ENCODE data around the gene CSGALNACT2. TPM values are rescaled to one million over a fixed set of nuclear protein-coding genes. Genes with fewer than 3 reads are reported as not detected.

CSGALNACT2 gene
- polyA plus RNA-seq, 1 of the 3 experiments (the other 2 are of a cell fraction), result 11.5 TPM

- ChIA-PET CTCF (interaction anchor here (1.1 kb wide), 1 partner anchor 17 kb away, joined by 3 read pairs; no protein-coding TSS in a partner anchor), POLR2A (no interaction called here)
- no peaks in the 10 kb centered on the region for H3K9me3 ChIP-seq
- no peak for TF ChIP-seq EP300 (IDR thresholded peaks at IDR 0.05; ENCODE audit: borderline replicate concordance in 1 of 2, low read depth in 1 of 2, low read length in 1 of 2)
- TF ChIP-seq FOXM1 (IDR thresholded peaks at IDR 0.05; ENCODE audit: low read depth), result no peak
- TF ChIP-seq ZBTB33 (IDR thresholded peaks at IDR 0.05; ENCODE audit: borderline replicate concordance, low read depth), result no peak
- TF ChIP-seq USF2 (IDR thresholded peaks at IDR 0.05; ENCODE audit: borderline replicate concordance, low read depth, low read length), result no peak
- TF ChIP-seq RAD21 (IDR thresholded peaks at IDR 0.05; ENCODE audit: low read length), result no peak
- no peak for TF ChIP-seq POLR2AphosphoS5 (IDR thresholded peaks at IDR 0.05; ENCODE audit: low read depth, low read length)
- TF ChIP-seq NFIC (IDR thresholded peaks at IDR 0.05; ENCODE audit: borderline replicate concordance), result no peak
- no peak for TF ChIP-seq SMC3 (IDR thresholded peaks at IDR 0.05; ENCODE audit: low read depth, low read length)
- TF ChIP-seq CTCF (IDR thresholded peaks at IDR 0.05), result no peak
- no peak for TF ChIP-seq RXRA (IDR thresholded peaks at IDR 0.05; ENCODE audit: borderline replicate concordance, low read depth)
- no peak for TF ChIP-seq MAX (IDR thresholded peaks at IDR 0.05; ENCODE audit: low read depth)
- no peaks in the 10 kb centered on the region for H3K9me2 ChIP-seq
- no peak overlapping the region for H3K4me2 ChIP-seq
- WGBS (ENCODE audit: low lambda C conversion rate), result 98% methylated on average over 3 of the region's 3 CpGs
- H3K4me3 ChIP-seq (ENCODE audit: low read depth in 2 of 2, low read length in 1 of 2), result no peak overlapping the region
- H3K36me3 ChIP-seq (replicated peaks in 1 of 2; ENCODE audit: control insufficient read depth in 1 of 2, insufficient read depth in 2 of 2, low read length in 1 of 2), result peaks cover 38% of the 10 kb centered on the region in 2 experiments
- H3F3A ChIP-seq (replicated peaks; ENCODE audit: insufficient read depth), result peaks cover 8% of the 10 kb centered on the region
- no peak overlapping the region for H3K9ac ChIP-seq
- H2AFZ ChIP-seq (ENCODE audit: low read depth), result no peak overlapping the region
- H3K79me2 ChIP-seq (ENCODE audit: insufficient read depth), result no peaks in the 10 kb centered on the region; the same call in 1 of the 2 replicates
- no peaks in the 10 kb centered on the region for H4K20me1 ChIP-seq (ENCODE audit: insufficient read depth)
- H3K27ac ChIP-seq (ENCODE audit: low read depth in 2 of 2, low read length in 1 of 2), result no peak overlapping the region
- H3K4me1 ChIP-seq (ENCODE audit: control insufficient read depth in 1 of 2, insufficient read depth in 2 of 2, low read depth in 1 of 2, low read length in 1 of 2), result peaks cover 0 to 4% of the 10 kb centered on the region in 2 experiments; a peak in 3 of 4 replicates
- no peak for DNase-seq
- H3K27me3 ChIP-seq (ENCODE audit: insufficient read depth), result no peaks in the 10 kb centered on the region
Observed at GRCh38 chr10:43187213-43187612, 49.0 kb downstream of the CSGALNACT2 start.

- Histone ChIP-seq H3K9ac (no peak overlapping the region), H3K79me2 (ENCODE audit: insufficient read depth) (no peaks in the 10 kb centered on the region; the same call in 1 of the 2 replicates), H3K27ac (ENCODE audit: low read depth in 2 of 2, low read length in 1 of 2) (no peak overlapping the region), H3K4me3 (ENCODE audit: low read depth in 2 of 2, low read length in 1 of 2) (no peak overlapping the region), H3K9me2 (no peaks in the 10 kb centered on the region), H4K20me1 (ENCODE audit: insufficient read depth) (no peaks in the 10 kb centered on the region), H3K9me3 (no peaks in the 10 kb centered on the region), H2AFZ (ENCODE audit: low read depth) (no peak overlapping the region), H3F3A (replicated peaks; ENCODE audit: insufficient read depth) (peaks cover 8% of the 10 kb centered on the region), H3K27me3 (ENCODE audit: insufficient read depth) (no peaks in the 10 kb centered on the region), H3K4me1 (ENCODE audit: control insufficient read depth in 1 of 2, insufficient read depth in 2 of 2, low read depth in 1 of 2, low read length in 1 of 2) (peaks cover 0 to 7% of the 10 kb centered on the region in 2 experiments; a peak in 3 of 4 replicates), H3K4me2 (no peak overlapping the region), H3K36me3 (replicated peaks in 1 of 2; ENCODE audit: control insufficient read depth in 1 of 2, insufficient read depth in 2 of 2, low read length in 1 of 2) (peaks cover 28 to 34% of the 10 kb centered on the region in 2 experiments)
- WGBS (ENCODE audit: low lambda C conversion rate), result 95% methylated on average over 1 of the region's 1 CpG
- ChIA-PET CTCF (interaction anchor here (1.2 kb wide), 1 partner anchor 13 kb away, joined by 4 read pairs; no protein-coding TSS in a partner anchor), POLR2A (no interaction called here)
- no peak for DNase-seq
- TF ChIP-seq TAF1 (IDR thresholded peaks at IDR 0.05; ENCODE audit: borderline replicate concordance, low read depth, low read length) (no peak), SMC3 (IDR thresholded peaks at IDR 0.05; ENCODE audit: low read depth, low read length) (no peak), CTCF (IDR thresholded peaks at IDR 0.05) (no peak), JUND (IDR thresholded peaks at IDR 0.05) (no peak), FOXJ3 (CRISPR knock-in tag; IDR thresholded peaks at IDR 0.05) (no peak), MEF2A (IDR thresholded peaks at IDR 0.05; ENCODE audit: borderline replicate concordance, low read depth) (no peak), RAD21 (IDR thresholded peaks at IDR 0.05; ENCODE audit: low read length) (no peak), EZH2phosphoT487 (IDR thresholded peaks at IDR 0.05; ENCODE audit: borderline replicate concordance, low read depth) (no peak), USF2 (IDR thresholded peaks at IDR 0.05; ENCODE audit: borderline replicate concordance, low read depth, low read length) (no peak), POLR2AphosphoS5 (IDR thresholded peaks at IDR 0.05; ENCODE audit: low read depth, low read length) (no peak), NFIC (IDR thresholded peaks at IDR 0.05; ENCODE audit: borderline replicate concordance) (no peak), YY1 (IDR thresholded peaks at IDR 0.05; ENCODE audit: low read depth) (no peak), CHD2 (IDR thresholded peaks at IDR 0.05; ENCODE audit: low read length, partially characterized antibody) (no peak)
Observed at GRCh38 chr10:43188702-43189101, 50.5 kb downstream of the CSGALNACT2 start.

All from SK-N-SH (cell line).